HG03139 (cell line): ENCODE measurements around the gene CNP.
"Not testable (repeated sequence)": the region's sequence is repeated elsewhere in the genome, so short reads cannot be mapped to it uniquely, and the experiment has no call there.

Experiments used
- ATAC-seq: cut with Tn5 transposase; IDR thresholded peaks from one replicate; pipeline ENCODE4 v1.9.1; 2021; ENCODE audit not compliant: unreplicated experiment

The CNP gene

GRCh38 chr17:41966463-41967140 lies at the start of gene CNP:
Gene CNP, plus strand, starts transcription at chr17:41966795. Its CDS starts 90 bp downstream, at chr17:41966885.
- peak; percentile 47 for ATAC-seq

GRCh38 chr17:41917192-41917591 lies 49.4 kb upstream of the CNP start:
- ATAC-seq, result no peak

GRCh38 chr17:41917679-41918313 lies 48.8 kb upstream of the CNP start:
- ATAC-seq, result no peak

GRCh38 chr17:41918314-41919164 lies 48.1 kb upstream of the CNP start, which contains the start of gene ACLY:
Gene ACLY, minus strand, starts transcription at chr17:41918951. Its CDS starts 5,078 bp downstream, at chr17:41913873.
- ATAC-seq, result peak; percentile 88

- ATAC-seq, result peak; percentile 12
Observed at GRCh38 chr17:41919165-41919817, 47.3 kb upstream of the CNP start.

GRCh38 chr17:41919840-41920579 lies 46.6 kb upstream of the CNP start:
- ATAC-seq, result no peak

GRCh38 chr17:41920580-41920955 lies 46.0 kb upstream of the CNP start:
- ATAC-seq, result no peak

GRCh38 chr17:41925991-41926590 lies 40.5 kb upstream of the CNP start:
- no peak for ATAC-seq

GRCh38 chr17:41928693-41929251 lies 37.8 kb upstream of the CNP start:
- ATAC-seq, result no peak

GRCh38 chr17:41930009-41930832 lies 36.4 kb upstream of the CNP start, which contains the start of gene ODAD4:
Gene ODAD4, plus strand, starts transcription at chr17:41930617. Its CDS starts 107 bp downstream, at chr17:41930724.
- peak; percentile 95 for ATAC-seq

GRCh38 chr17:41930833-41931156 lies 35.8 kb upstream of the CNP start:
- ATAC-seq, result not testable (repeated sequence)

GRCh38 chr17:41931715-41932114 lies 34.9 kb upstream of the CNP start:
- not testable (repeated sequence) for ATAC-seq

GRCh38 chr17:41932816-41933389 lies 33.7 kb upstream of the CNP start:
- ATAC-seq, result no peak

- no peak for ATAC-seq
Observed at GRCh38 chr17:41935641-41936040, 31.0 kb upstream of the CNP start.

- ATAC-seq, result no peak
Observed at GRCh38 chr17:41937970-41938954, 28.3 kb upstream of the CNP start.

GRCh38 chr17:41939044-41939692 lies 27.4 kb upstream of the CNP start:
- ATAC-seq, result no peak

GRCh38 chr17:41939693-41940090 lies 26.9 kb upstream of the CNP start:
- no peak for ATAC-seq
